ENCODE data around the gene COMMD9.

GRCh38 chr11:36289226-36289852 lies at the start of gene COMMD9:
- TF ChIP-seq, protein P1, sequence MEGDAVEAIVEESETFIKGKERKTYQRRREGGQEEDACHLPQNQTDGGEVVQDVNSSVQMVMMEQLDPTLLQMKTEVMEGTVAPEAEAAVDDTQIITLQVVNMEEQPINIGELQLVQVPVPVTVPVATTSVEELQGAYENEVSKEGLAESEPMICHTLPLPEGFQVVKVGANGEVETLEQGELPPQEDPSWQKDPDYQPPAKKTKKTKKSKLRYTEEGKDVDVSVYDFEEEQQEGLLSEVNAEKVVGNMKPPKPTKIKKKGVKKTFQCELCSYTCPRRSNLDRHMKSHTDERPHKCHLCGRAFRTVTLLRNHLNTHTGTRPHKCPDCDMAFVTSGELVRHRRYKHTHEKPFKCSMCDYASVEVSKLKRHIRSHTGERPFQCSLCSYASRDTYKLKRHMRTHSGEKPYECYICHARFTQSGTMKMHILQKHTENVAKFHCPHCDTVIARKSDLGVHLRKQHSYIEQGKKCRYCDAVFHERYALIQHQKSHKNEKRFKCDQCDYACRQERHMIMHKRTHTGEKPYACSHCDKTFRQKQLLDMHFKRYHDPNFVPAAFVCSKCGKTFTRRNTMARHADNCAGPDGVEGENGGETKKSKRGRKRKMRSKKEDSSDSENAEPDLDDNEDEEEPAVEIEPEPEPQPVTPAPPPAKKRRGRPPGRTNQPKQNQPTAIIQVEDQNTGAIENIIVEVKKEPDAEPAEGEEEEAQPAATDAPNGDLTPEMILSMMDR (conservative IDR thresholded peaks at IDR 0.05), result no peak
- TF ChIP-seq ZFX (IDR thresholded peaks at IDR 0.05), result no peak
